Sigmoid colon (tissue), 7 donors: ENCODE results near the gene PPP1R7. TPM values are rescaled to one million over a fixed set of nuclear protein-coding genes. Genes with fewer than 3 reads are reported as not detected.
A peak's percentile ranks its signal among the peaks of the same experiment; 100 is the strongest.

ENCODE experiments used
- DNase-seq: peaks from one replicate; pipeline ENCODE4 v3.0.0-alpha.2; 2019
- H3K27ac ChIP-seq, 4 donors: fragments of 200-600 bp; sonication (generic); one replicate each; pipeline ENCODE4 v1.5.1; 2016 to 2019; ENCODE audit warnings: mild to moderate bottlenecking in 1 of 4
- H3K27me3 ChIP-seq, 3 donors: fragments of 200-600 bp; sonication (generic); one replicate each; pipeline ENCODE4 v1.5.1; 2019; ENCODE audit warnings: mild to moderate bottlenecking in 1 of 3
- H3K36me3 ChIP-seq, 4 donors: fragments of 200-600 bp; sonication (generic); one replicate each; pipeline ENCODE4 v1.5.1; 2016 to 2019
- H3K4me1 ChIP-seq, 4 donors: fragments of 200-600 bp; sonication (generic); one replicate each; pipeline ENCODE4 v1.5.1; 2017 to 2019
- H3K4me3 ChIP-seq, 4 donors: fragments of 200-600 bp; sonication (generic); one replicate each; pipeline ENCODE4 v1.5.1; 2017 to 2019; ENCODE audit warnings: mild to moderate bottlenecking in 2 of 4, moderate library complexity in 1 of 4
- H3K9me3 ChIP-seq, 4 donors: fragments of 200-600 bp in 3 of 4; sonication (generic) in 3 of 4; one replicate each; pipeline versions ENCODE4 v1.5.1 to v1.6.1; 2013 to 2019
- CTCF ChIP-seq, 4 experiments: fragments of 450-650 bp in 3 of 4; fragments of 200-600 bp in 1 of 4; IDR thresholded peaks; one replicate each; pipeline ENCODE4 v1.5.1; 2016 to 2019; ENCODE audit warnings: antibody characterized with exemption in 4 of 4, mild to moderate bottlenecking in 3 of 4, moderate library complexity in 2 of 4
- EP300 ChIP-seq, 4 donors: sonication (generic); formaldehyde crosslinking; IDR thresholded peaks; one replicate each; pipeline ENCODE4 v1.6.1; 2017; ENCODE audit warnings: antibody characterized with exemption in 4 of 4
- POLR2A ChIP-seq, 2 donors: fragments of 450-650 bp; IDR thresholded peaks; one replicate each; pipeline ENCODE4 v1.6.1; 2016; ENCODE audit warnings: antibody characterized with exemption in 2 of 2, mild to moderate bottlenecking in 2 of 2, moderate library complexity in 2 of 2
- POLR2AphosphoS5 ChIP-seq, 4 donors: sonication (generic); formaldehyde crosslinking; IDR thresholded peaks; one replicate each; pipeline ENCODE4 v1.6.1; 2017; ENCODE audit warnings: antibody characterized with exemption in 4 of 4
- WGBS, 2 donors: extraction: QIAGEN DNeasy Blood & Tissue Kit; methylation state at CpG; one replicate each; pipeline ENCODE4 v1.1.7; 2013; 5-methylcytosine and 5-hydroxymethylcytosine counted together
- intact Hi-C: fragments of 100-400 bp; cut with DNase I; formaldehyde crosslinking; loops from one replicate; pipeline ENCODE4 v1.15.1; 2023
- polyA plus RNA-seq, 3 donors: library from polyadenylated mRNA; stranded (reverse); fragments of 200-250 nt; gene quantifications; one replicate each; pipeline ENCODE4 v1.2.3, GENCODE V29; 2013
- total RNA-seq, 4 donors: library from RNA; depleted of rRNA; stranded (reverse); fragments of >200 nt; gene quantifications; one replicate each; pipeline ENCODE4 v1.1.0, GENCODE V29; 2016
- donor health status: healthy with polysubstance abuse.
- donor health status: Bipolar disorder and iron deficiency.
- donor health status: healthy.

PPP1R7 gene
- total and polyA plus RNA-seq, 7 donors, result 41.3 to 89.7 (median 63.5) TPM

GRCh38 chr2:241110607-241111439 lies 39.4 kb upstream of the PPP1R7 start:
- TF ChIP-seq EP300 (IDR thresholded peaks at IDR 0.05), result no peak
- TF ChIP-seq POLR2A (IDR thresholded peaks at IDR 0.05), result no peak
- Histone ChIP-seq H3K27ac (no peak overlapping the region), H3K4me3 (no peak overlapping the region), H3K9me3 (no peaks in the 10 kb centered on the region), H3K4me1 (no peaks in the 10 kb centered on the region), H3K27me3 (no peaks in the 10 kb centered on the region), H3K36me3 (no peaks in the 10 kb centered on the region)
- DNase-seq, result peak; percentile 33
- WGBS, 2 donors, result 80 to 89% methylated on average over 19 of the region's 19 CpGs
- intact Hi-C loops, result no loop called here

- intact Hi-C loops, result no loop called here
- DNase-seq, result peak; percentile 38
- no peaks in the 10 kb centered on the region for H3K27me3 ChIP-seq
- H3K4me1 ChIP-seq, result no peaks in the 10 kb centered on the region
- H3K27ac ChIP-seq, result no peak overlapping the region
- no peak overlapping the region for H3K4me3 ChIP-seq
- no peak for TF ChIP-seq POLR2A (IDR thresholded peaks at IDR 0.05)
- no peak for TF ChIP-seq CTCF (IDR thresholded peaks at IDR 0.05)
- no peak for TF ChIP-seq POLR2AphosphoS5 (IDR thresholded peaks at IDR 0.05)
- no peak for TF ChIP-seq EP300 (IDR thresholded peaks at IDR 0.05)
- H3K36me3 ChIP-seq, result no peaks in the 10 kb centered on the region
- no peaks in the 10 kb centered on the region for H3K9me3 ChIP-seq
- WGBS, 2 donors, result 81 to 87% methylated on average over 9 of the region's 9 CpGs
These were observed 38.8 kb upstream of the PPP1R7 start for GRCh38 chr2:241111440-241111805.

GRCh38 chr2:241112046-241112445 lies 38.2 kb upstream of the PPP1R7 start:
- intact Hi-C loops, result no loop called here
- H3K4me3 ChIP-seq, result no peak overlapping the region
- TF ChIP-seq POLR2A (IDR thresholded peaks at IDR 0.05) (no peak), CTCF (IDR thresholded peaks at IDR 0.05) (no peak), POLR2AphosphoS5 (IDR thresholded peaks at IDR 0.05) (no peak), EP300 (IDR thresholded peaks at IDR 0.05) (no peak)
- H3K27me3 ChIP-seq, result no peaks in the 10 kb centered on the region
- no peaks in the 10 kb centered on the region for H3K9me3 ChIP-seq
- 90 to 94% methylated on average over 17 of the region's 17 CpGs for WGBS, 2 donors
- H3K27ac ChIP-seq, result no peak overlapping the region
- DNase-seq, result peak; percentile 15
- no peaks in the 10 kb centered on the region for H3K36me3 ChIP-seq
- H3K4me1 ChIP-seq, result no peaks in the 10 kb centered on the region

- Histone ChIP-seq H3K27ac (no peak overlapping the region), H3K27me3 (no peaks in the 10 kb centered on the region), H3K36me3 (no peaks in the 10 kb centered on the region), H3K4me3 (no peak overlapping the region), H3K4me1 (no peaks in the 10 kb centered on the region), H3K9me3 (no peaks in the 10 kb centered on the region)
- DNase-seq, result peak; percentile 13
- TF ChIP-seq EP300 (IDR thresholded peaks at IDR 0.05) (no peak), CTCF (IDR thresholded peaks at IDR 0.05) (no peak), POLR2A (IDR thresholded peaks at IDR 0.05) (no peak), POLR2AphosphoS5 (IDR thresholded peaks at IDR 0.05) (no peak)
- intact Hi-C loops, result no loop called here
- WGBS, 2 donors, result 81% methylated on average over 8 of the region's 8 CpGs
These were observed 37.7 kb upstream of the PPP1R7 start for GRCh38 chr2:241112592-241112991.

- H3K27me3 ChIP-seq, result no peaks in the 10 kb centered on the region
- H3K36me3 ChIP-seq, result no peaks in the 10 kb centered on the region
- DNase-seq, result peak; percentile 14
- no peaks in the 10 kb centered on the region for H3K4me1 ChIP-seq
- H3K27ac ChIP-seq, result no peak overlapping the region
- H3K9me3 ChIP-seq, result no peaks in the 10 kb centered on the region
- intact Hi-C loops, result no loop called here
- WGBS, 2 donors, result 94 to 96% methylated on average over 11 of the region's 11 CpGs
- no peak for TF ChIP-seq EP300 (IDR thresholded peaks at IDR 0.05)
- H3K4me3 ChIP-seq, result no peak overlapping the region
These were observed 35.4 kb upstream of the PPP1R7 start for GRCh38 chr2:241114836-241115235.

- Histone ChIP-seq H3K27ac (no peak overlapping the region), H3K36me3 (no peaks in the 10 kb centered on the region), H3K27me3 (no peaks in the 10 kb centered on the region), H3K9me3 (no peaks in the 10 kb centered on the region), H3K4me1 (no peaks in the 10 kb centered on the region), H3K4me3 (no peak overlapping the region)
- DNase-seq, result no peak
- TF ChIP-seq POLR2A (IDR thresholded peaks at IDR 0.05), result no peak
- no peak for TF ChIP-seq CTCF (IDR thresholded peaks at IDR 0.05)
- no peak for TF ChIP-seq EP300 (IDR thresholded peaks at IDR 0.05)
- no peak for TF ChIP-seq POLR2AphosphoS5 (IDR thresholded peaks at IDR 0.05)
- intact Hi-C loops, result no loop called here
- 73 to 91% methylated on average over 8 of the region's 8 CpGs for WGBS, 2 donors
These were observed 34.9 kb upstream of the PPP1R7 start for GRCh38 chr2:241115361-241115760.
